HG02973 (cell line): ENCODE data around the gene DISC1.

Experiments
- ATAC-seq: cut with Tn5 transposase; IDR thresholded peaks from one replicate; pipeline ENCODE4 v1.9.1; 2021; ENCODE audit warnings: moderate library complexity; ENCODE audit not compliant: unreplicated experiment

DISC1 gene

GRCh38 chr1:231972111-231972445 lies 345.5 kb downstream of the DISC1 start:
- no peak for ATAC-seq

DNA sequence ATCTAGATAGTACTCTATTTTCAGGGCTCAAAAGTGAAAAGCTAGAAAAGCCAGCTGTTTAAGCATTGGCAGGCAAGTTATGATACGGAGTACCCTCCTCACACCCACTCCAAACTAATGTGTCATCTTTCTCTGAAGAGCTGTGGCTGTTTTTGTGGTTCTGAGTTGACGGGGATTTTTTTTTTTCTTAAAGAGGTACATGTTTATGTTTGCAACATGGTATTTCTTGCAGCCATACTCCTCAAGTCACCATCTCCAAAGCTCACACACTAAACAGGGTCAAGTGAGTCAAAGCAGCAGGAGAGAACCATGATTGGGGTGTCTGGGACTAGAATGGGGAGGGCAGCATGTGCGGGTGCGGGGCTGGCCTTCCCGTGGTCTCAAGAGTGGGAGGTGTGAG lies 347.2 kb downstream of the DISC1 start:
- no peak for ATAC-seq

DNA sequence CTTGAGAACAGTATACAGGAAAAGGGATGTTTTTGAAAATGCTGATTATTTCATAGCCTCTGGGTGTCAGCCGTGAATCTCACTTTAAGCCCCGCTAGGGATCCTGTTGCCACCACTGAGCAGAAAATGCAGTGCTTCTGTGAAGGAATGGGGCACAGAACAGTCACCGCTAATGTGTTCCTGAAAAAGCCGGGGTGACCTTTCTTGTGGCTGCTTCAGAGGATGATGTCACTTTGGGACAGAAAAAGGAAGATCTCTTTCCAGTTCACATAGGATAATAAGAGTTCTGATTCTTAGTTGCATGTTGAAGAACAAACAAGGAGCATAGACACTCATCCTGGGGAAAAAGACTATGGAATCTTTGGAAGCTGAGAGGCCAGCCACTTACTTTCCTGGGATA lies 349.6 kb downstream of the DISC1 start:
- no peak for ATAC-seq

DNA sequence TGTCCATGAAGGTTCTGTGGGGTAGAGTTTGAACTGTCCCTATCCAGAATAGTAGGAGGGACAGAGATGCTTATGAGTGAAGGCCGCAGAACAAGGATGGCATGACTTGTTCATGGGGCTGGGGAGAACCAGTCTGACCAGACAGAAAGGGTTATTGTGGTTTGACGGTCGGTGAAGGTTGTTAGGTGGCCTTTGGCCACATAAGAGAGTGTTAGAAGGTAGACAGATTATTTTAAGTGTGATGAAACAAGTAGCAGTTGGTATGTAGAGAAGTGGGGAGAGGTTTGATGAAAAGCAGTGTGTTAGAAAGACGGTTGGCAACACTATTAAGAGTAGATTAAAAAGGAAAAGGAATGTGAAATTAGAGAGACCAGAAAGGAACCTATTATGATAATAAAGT lies 355.1 kb downstream of the DISC1 start:
- no peak for ATAC-seq

DNA sequence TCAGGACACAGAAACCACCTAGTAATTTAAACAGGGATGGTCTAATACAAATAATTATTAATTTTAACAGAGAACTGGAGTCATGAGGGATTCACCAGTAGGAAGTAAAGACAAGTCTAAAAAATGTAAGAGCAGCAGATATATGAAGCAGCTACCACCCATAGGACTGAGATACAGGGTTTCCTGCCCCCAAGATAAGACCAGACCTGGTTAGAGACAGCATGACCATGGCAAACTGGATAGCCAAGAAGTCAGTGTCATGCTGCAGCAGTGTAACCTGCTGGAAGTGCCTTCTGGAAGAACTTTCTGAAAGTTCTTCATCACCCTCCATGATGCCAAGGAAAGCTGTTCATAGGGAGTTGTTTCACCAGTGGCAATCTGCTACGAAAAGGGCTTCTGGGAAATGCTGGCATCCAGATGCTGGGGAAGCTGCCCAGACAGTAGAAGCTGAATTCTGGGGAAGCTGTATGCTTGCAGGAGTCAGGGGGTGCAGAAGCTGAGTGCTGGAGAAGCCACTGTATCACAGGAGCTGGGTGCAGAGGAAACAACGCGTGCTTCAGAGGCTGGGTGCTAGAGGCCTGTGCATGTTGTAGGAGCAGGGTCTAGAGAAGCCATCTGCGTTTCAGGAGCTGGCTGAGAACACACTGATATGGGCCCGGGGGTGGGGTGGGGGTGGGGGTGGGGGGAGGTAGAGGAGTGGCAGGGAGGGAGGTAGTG lies 356.4 kb downstream of the DISC1 start:
- ATAC-seq: no peak

- ATAC-seq: no peak
Observed at GRCh38 chr1:231983588-231984193, 357.1 kb downstream of the DISC1 start.

- ATAC-seq: no peak
Observed at GRCh38 chr1:231985296-231986023, 358.9 kb downstream of the DISC1 start.

DNA sequence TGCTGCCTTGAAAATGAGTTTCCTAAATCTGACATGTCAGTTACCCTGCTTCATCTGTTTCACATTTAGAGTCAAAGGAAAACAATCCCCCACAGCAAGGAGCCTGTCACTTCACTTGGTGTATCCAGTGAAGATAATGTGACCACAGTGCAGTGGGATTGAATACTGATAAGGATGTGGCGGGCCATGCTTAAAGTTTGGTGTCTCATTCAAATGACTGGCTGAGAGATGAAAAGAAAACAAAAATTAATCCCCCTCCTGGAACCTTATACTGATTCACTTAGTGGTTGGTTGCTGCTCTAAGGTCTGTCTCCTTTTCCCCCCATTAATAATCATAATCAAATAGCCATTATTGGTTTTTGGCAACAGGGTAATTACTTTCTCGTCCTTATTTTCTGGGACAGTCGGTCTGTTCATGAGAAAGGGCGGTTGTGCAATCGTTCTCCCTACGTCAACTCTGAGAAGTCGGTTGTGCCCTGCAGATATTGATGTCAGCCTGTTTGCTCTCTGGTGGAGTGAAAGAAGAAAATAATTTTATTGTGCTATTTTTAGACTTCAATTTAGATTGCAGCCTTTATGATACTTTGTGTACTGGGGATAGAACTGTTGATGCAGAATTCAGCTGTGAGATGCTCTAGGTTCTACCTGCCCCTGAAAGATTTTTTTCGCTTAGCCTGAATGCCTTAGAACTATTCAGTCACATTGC lies 360.2 kb downstream of the DISC1 start:
- ATAC-seq: no peak

DNA sequence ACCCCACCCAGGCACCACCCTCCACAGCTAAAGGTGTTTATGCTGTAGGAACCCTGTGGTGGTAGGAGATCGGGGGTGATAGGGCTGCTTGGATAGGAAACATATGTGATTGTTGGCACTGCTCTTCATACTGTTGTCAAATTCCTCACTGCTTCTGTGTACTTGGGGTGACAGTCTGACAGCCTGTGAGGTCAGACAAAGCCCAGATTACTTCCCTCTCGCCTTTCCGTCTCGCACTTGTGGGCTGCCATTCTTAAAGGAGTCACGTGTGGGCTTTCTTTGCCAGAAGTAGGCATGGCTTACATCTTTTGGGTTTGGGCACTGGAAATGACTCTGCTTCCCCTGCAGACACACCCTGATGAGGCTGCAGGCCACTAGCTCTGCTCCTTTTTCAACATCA lies 363.8 kb downstream of the DISC1 start:
- no peak for ATAC-seq

DNA sequence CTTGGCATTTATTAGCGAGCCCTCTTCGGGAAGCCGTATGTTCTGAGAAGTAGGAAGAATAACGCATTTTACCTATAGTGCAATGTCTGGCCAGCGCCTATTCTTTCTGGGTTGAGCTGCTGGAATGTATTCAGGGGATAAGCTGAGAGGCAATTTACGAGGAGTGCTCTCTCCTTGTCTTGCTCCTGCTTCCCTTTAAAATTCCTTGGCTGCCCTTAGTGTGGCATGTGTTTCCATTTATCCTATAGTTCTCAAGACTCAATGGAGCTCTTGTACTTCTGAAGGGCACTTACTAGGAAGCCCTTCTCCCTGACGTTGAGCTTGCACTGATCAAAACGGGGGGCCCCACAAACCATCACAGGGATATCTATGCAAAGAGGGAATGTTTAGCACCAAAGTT lies 364.6 kb downstream of the DISC1 start:
- ATAC-seq: no peak

DNA sequence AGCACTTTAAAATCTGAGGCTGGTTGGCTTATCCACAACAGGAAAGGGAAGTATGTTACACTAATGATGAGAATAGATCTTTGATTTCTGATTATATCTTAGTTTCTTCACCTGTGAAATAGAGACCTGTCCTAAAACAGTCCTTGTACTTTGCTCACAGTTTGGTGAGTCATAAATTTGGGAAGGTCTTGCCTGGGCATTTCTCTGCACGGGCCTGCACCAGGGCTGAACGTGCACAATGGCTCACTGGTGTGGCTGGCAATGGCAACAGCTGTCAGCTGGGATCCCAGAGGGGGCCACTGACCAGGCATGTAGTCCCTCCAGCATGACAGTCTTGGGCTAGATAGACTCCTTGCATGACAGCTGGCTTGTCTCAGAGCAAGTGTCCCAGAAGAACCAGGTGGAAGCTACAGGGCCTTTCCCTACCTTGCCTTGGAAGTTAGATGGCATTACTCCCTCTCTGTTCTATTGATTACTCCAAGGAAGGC lies 367.4 kb downstream of the DISC1 start:
- ATAC-seq: no peak

DNA sequence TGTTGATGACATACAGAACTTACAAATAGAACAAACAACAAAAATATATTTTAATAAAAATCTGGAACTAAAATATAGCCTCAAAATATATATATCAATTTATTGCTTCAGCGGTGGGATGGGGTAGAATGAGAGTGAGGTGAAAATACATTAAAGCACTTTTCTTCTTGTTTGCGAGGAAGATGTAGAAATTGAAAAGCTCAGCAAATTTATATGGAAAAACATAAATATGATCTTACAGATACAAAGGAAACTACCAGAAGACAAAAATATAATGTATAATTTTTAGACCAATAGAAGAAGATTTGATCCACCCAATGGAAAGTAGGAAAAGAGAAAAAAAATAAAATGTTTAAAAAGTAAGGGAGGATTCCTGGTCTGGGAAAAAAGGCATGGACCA lies 372.2 kb downstream of the DISC1 start:
- ATAC-seq: no peak

- no peak for ATAC-seq
Observed at GRCh38 chr1:232005300-232005699, 378.7 kb downstream of the DISC1 start.

DNA sequence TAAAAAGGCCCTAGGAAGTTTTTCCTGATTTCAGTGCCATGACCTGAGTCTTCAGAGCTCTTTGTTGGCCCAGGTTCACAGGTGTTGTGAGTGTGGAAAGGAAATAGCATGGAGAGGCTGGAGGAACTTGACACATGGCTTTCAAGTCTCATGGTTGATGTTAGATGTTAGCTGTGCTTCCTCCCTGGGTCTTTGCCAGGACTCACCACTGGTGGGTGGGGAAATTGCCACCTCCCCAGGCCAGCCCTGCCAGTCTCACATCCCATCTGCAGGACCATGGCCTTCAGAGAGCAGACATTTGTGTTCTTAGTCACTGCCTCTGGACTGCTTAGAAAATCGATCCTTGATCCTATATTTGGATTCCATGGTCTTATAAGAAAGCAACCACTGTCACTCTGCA lies 383.2 kb downstream of the DISC1 start:
- no peak for ATAC-seq

GRCh38 chr1:232011961-232012360 lies 385.4 kb downstream of the DISC1 start:
- ATAC-seq: no peak

DNA sequence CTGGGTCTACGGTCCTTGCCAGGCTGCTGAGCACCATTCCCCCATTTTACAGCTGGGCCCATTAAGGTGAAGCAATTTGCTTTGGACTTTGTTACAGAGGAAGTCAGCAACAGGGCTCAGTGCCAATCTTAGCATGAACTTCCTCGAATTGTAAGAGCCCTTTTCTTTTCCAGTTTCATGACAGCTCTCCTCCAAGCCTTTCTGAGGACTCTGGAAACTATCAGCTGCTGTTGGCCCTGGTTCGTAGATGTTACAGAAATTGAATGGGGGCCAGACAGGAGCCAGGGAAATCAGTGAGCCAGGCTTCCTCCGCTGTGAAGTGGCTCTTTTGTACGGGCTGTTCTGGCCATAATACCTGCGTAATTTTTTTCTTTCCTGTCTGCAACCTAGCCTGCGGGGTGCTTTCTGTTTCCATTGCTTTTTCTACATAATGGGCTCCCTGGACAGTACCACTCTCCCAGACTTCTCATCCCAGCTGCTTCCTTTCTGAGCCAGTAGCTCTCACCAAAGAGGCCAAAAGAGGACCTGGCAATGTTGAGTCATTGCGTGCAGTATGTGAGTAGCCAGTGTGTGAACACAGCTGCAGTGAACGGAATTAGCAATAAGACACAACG lies 386.3 kb downstream of the DISC1 start:
- no peak for ATAC-seq

- no peak for ATAC-seq
Observed at GRCh38 chr1:232014941-232015340, 388.4 kb downstream of the DISC1 start.

GRCh38 chr1:232016616-232017015 lies 390.0 kb downstream of the DISC1 start:
- no peak for ATAC-seq

- ATAC-seq: no peak
Observed at GRCh38 chr1:232017057-232017456, 390.5 kb downstream of the DISC1 start.

DNA sequence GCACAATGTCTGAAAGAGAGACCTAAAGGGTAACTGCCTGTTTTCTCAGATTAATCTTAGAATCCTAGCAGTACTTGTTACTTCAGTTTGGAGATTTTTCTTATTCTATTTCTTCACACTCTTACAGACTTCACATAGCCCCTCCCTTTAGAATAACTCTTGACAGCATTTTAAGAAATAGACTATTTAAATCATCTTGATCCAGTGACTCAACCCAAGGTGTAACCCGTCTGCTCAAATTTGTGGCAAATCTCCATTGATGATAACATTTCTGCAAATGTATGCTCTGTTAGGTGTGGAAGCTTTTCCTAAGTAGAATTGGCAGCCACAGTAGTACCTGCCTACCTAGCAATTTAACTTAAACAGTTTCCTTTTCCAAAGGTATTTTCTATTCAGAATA lies 391.2 kb downstream of the DISC1 start:
- ATAC-seq: no peak
